Renal pelvis (tissue), 4 donors: ENCODE measurements around the gene MTCH1. TPM values are rescaled to one million over a fixed set of nuclear protein-coding genes. Genes with fewer than 3 reads are reported as not detected.
"Not testable (repeated sequence)": the region's sequence is repeated elsewhere in the genome, so short reads cannot be mapped to it uniquely, and the experiment has no call there.

ENCODE experiments used
- DNase-seq: peaks from one replicate; pipeline ENCODE4 v3.0.0-alpha.2; 2013
- polyA plus RNA-seq, 3 donors: library from polyadenylated mRNA; unstranded; fragments of 120-200 nt; gene quantifications; one replicate each; pipeline ENCODE4 v1.2.1, GENCODE V29; 2013; ENCODE audit not compliant: insufficient read length in 3 of 3

The MTCH1 gene
- polyA plus RNA-seq, 3 donors, result 156 to 182 (median 173) TPM

GRCh38 chr6:37005061-37005810 lies 19.2 kb upstream of the MTCH1 start, which contains the start of gene FGD2:
TSS of gene FGD2 (plus strand) at chr6:37005655. CDS start at chr6:37005818, 163 bp downstream.
- no peak for DNase-seq

- DNase-seq, result no peak
These were observed 18.3 kb upstream of the MTCH1 start for GRCh38 chr6:37004044-37004980.

GRCh38 chr6:36999751-37000125 lies 13.7 kb upstream of the MTCH1 start:
- DNase-seq, result no peak

- peak; percentile 90 for DNase-seq
These were observed 13.2 kb upstream of the MTCH1 start for GRCh38 chr6:36999061-36999750.

GRCh38 chr6:36998723-36999038 lies 12.7 kb upstream of the MTCH1 start:
- DNase-seq, result no peak

GRCh38 chr6:36997811-36998722 lies 12.1 kb upstream of the MTCH1 start:
- no peak for DNase-seq

GRCh38 chr6:36990401-36990800 lies 4.4 kb upstream of the MTCH1 start:
- DNase-seq, result not testable (repeated sequence)

- no peak for DNase-seq
These were observed 3.3 kb upstream of the MTCH1 start for GRCh38 chr6:36989264-36989663.

- DNase-seq, result no peak
These were observed 680 bp upstream of the MTCH1 start for GRCh38 chr6:36986704-36987047.

- no peak for DNase-seq
These were observed 584 bp downstream of the MTCH1 start for GRCh38 chr6:36985417-36985807.

- no peak for DNase-seq
These were observed 1.2 kb downstream of the MTCH1 start for GRCh38 chr6:36984581-36985416.

GRCh38 chr6:36983538-36983937 lies 2.5 kb downstream of the MTCH1 start:
- no peak for DNase-seq

GRCh38 chr6:36980876-36981619 lies 4.9 kb downstream of the MTCH1 start:
- DNase-seq, result no peak

GRCh38 chr6:36980129-36980528 lies 5.9 kb downstream of the MTCH1 start:
- no peak for DNase-seq

- no peak for DNase-seq
These were observed 6.7 kb downstream of the MTCH1 start for GRCh38 chr6:36979347-36979742.

- no peak for DNase-seq
These were observed 7.3 kb downstream of the MTCH1 start for GRCh38 chr6:36978421-36979346.

- DNase-seq, result no peak
These were observed 8.5 kb downstream of the MTCH1 start for GRCh38 chr6:36977470-36977941.

- DNase-seq, result no peak
These were observed 9.1 kb downstream of the MTCH1 start for GRCh38 chr6:36976931-36977330.

- no peak for DNase-seq
These were observed 9.5 kb downstream of the MTCH1 start for GRCh38 chr6:36976509-36976908.
